NK-92 (cell line): Measurements from ENCODE around the gene RAB9A.
"Not testable (repeated sequence)": the region's sequence is repeated elsewhere in the genome, so short reads cannot be mapped to it uniquely, and the experiment has no call there.

Experiments used
- DNase-seq: peaks from one replicate; lab custom pipeline; 2025; ENCODE audit not compliant: unreplicated experiment; lab: John Stamatoyannopoulos, UW

The RAB9A gene

GRCh38 chrX:13688958-13689740 is at the start of gene RAB9A:
TSS of gene RAB9A (plus strand) at chrX:13689128. CDS start at chrX:13708747, 19,619 bp downstream.
- DNase-seq = peak; percentile 2

GRCh38 chrX:13641684-13642083 is 47.2 kb upstream of the RAB9A start:
- not testable (repeated sequence) for DNase-seq

- DNase-seq = no peak
Observed at GRCh38 chrX:13645464-13646153, 43.3 kb upstream of the RAB9A start.

GRCh38 chrX:13646154-13646549 is 42.8 kb upstream of the RAB9A start:
- DNase-seq = no peak

GRCh38 chrX:13647709-13648212 is 41.2 kb upstream of the RAB9A start:
- DNase-seq = no peak

GRCh38 chrX:13648336-13648735 is 40.6 kb upstream of the RAB9A start:
- DNase-seq = not testable (repeated sequence)

- no peak for DNase-seq
Observed at GRCh38 chrX:13649838-13650237, 39.1 kb upstream of the RAB9A start.

- no peak for DNase-seq
Observed at GRCh38 chrX:13650318-13650717, 38.6 kb upstream of the RAB9A start.

GRCh38 chrX:13651150-13651549 is 37.8 kb upstream of the RAB9A start:
- DNase-seq = no peak

- no peak for DNase-seq
Observed at GRCh38 chrX:13652287-13652793, 36.6 kb upstream of the RAB9A start.

- peak; percentile 48 for DNase-seq
Observed at GRCh38 chrX:13652850-13653693, 35.9 kb upstream of the RAB9A start, which contains the start of gene TCEANC. TSS of gene TCEANC (plus strand) at chrX:13653141. CDS start at chrX:13662509, 9,368 bp downstream.

- DNase-seq = no peak
Observed at GRCh38 chrX:13654116-13654515, 34.8 kb upstream of the RAB9A start.

GRCh38 chrX:13655674-13656073 is 33.3 kb upstream of the RAB9A start:
- DNase-seq = no peak

GRCh38 chrX:13658602-13659001 is 30.3 kb upstream of the RAB9A start:
- DNase-seq = no peak

- DNase-seq = no peak
Observed at GRCh38 chrX:13659063-13659462, 29.9 kb upstream of the RAB9A start.

GRCh38 chrX:13661735-13662288 is 27.1 kb upstream of the RAB9A start:
- DNase-seq = no peak

GRCh38 chrX:13662355-13662791 is 26.6 kb upstream of the RAB9A start:
- no peak for DNase-seq

GRCh38 chrX:13664020-13664419 is 24.9 kb upstream of the RAB9A start:
- no peak for DNase-seq

GRCh38 chrX:13666836-13667235 is 22.1 kb upstream of the RAB9A start:
- no peak for DNase-seq

- no peak for DNase-seq
Observed at GRCh38 chrX:13667919-13668318, 21.0 kb upstream of the RAB9A start.
